RWPE2 (cell line): ENCODE measurements around the gene TM9SF4.

Source experiments
- ATAC-seq: fragments of 200-7000 bp; cut with Tn5 transposase; 3 replicates; pipeline ENCODE4 v1.9.1; 2021; ENCODE audit warnings: low read depth
- DNase-seq: peaks from one replicate; pipeline ENCODE4 v3.0.0-alpha.2; 2020; ENCODE audit warnings: low spot score
- H3K27ac ChIP-seq: fragments of 450-650 bp; 2 replicates; pipeline ENCODE4 v1.5.1; 2017; ENCODE audit warnings: mild to moderate bottlenecking; ENCODE audit not compliant: poor library complexity, severe bottlenecking
- H3K27me3 ChIP-seq: fragments of 250-450 bp; sonication (Bioruptor Pico); 2 replicates; pipeline ENCODE4 v1.5.1; 2021; ENCODE audit warnings: mild to moderate bottlenecking, moderate library complexity; ENCODE audit not compliant: insufficient read depth, poor library complexity, severe bottlenecking
- H3K36me3 ChIP-seq: fragments of 250-450 bp; sonication (Bioruptor Pico); 2 replicates; pipeline ENCODE4 v1.5.1; 2020; ENCODE audit warnings: low read depth, mild to moderate bottlenecking, moderate library complexity
- H3K4me1 ChIP-seq: fragments of 250-450 bp; sonication (Bioruptor Pico); 2 replicates; pipeline ENCODE4 v1.5.1; 2021; ENCODE audit warnings: mild to moderate bottlenecking, moderate library complexity; ENCODE audit not compliant: insufficient read depth, poor library complexity, severe bottlenecking
- H3K4me3 ChIP-seq: fragments of 250-450 bp; sonication (Bioruptor Pico); 2 replicates; pipeline ENCODE4 v1.5.1; 2021; ENCODE audit warnings: mild to moderate bottlenecking, moderate library complexity; ENCODE audit not compliant: severe bottlenecking
- H3K9me3 ChIP-seq: fragments of 250-450 bp; sonication (Bioruptor Pico); 2 replicates; pipeline ENCODE4 v1.5.1; 2021; ENCODE audit warnings: mild to moderate bottlenecking, moderate library complexity; ENCODE audit not compliant: severe bottlenecking
- TF ChIP-seq, protein P1 (sequence below): fragments of 450-650 bp; IDR thresholded peaks from one replicate; pipeline ENCODE4 v1.5.1; 2017; ENCODE audit warnings: mild to moderate bottlenecking, moderate library complexity; ENCODE audit not compliant: poor library complexity, severe bottlenecking

The TM9SF4 gene

DNA sequence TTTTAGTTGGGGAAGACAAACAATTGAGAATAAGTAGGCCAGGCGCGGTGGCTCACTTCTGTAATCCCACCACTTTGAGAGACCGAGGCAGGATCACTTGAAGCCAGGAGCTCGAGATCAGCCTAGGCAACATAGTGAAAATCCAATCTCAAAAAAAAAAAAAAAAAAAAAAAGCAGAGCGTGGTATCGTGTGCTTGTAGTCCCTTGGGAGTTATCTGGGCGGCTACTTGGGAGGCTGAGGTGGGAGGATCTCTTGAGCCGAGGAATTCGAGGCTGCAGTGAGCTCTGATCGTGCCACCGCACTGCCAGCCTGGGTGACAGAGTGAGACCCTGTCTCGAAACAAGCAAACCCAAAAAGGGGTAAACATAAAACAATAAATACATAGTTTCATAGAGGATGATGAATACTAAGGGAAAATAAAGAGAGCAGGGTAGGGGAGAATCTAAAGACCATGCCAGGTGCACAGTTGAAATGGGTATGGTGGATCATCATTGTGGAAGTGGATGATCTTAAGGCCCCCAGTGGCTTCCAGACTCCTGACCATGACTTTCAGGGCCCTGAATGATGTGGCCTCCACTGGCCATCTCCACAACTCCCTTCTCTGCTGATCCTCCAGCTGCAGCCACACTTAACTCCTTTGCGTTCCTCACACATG is 99.1 kb downstream of the TM9SF4 start:
- DNase-seq (no peak), ATAC-seq (no peak)
- peaks cover 30% of the 10 kb centered on the region for H3K4me1 ChIP-seq
- no peaks in the 10 kb centered on the region for H3K9me3 ChIP-seq
- peak overlapping the region; percentile 97 for H3K4me3 ChIP-seq
- peak overlapping the region; percentile 86 for H3K27ac ChIP-seq
- H3K27me3 ChIP-seq = no peaks in the 10 kb centered on the region
- TF ChIP-seq, protein P1, sequence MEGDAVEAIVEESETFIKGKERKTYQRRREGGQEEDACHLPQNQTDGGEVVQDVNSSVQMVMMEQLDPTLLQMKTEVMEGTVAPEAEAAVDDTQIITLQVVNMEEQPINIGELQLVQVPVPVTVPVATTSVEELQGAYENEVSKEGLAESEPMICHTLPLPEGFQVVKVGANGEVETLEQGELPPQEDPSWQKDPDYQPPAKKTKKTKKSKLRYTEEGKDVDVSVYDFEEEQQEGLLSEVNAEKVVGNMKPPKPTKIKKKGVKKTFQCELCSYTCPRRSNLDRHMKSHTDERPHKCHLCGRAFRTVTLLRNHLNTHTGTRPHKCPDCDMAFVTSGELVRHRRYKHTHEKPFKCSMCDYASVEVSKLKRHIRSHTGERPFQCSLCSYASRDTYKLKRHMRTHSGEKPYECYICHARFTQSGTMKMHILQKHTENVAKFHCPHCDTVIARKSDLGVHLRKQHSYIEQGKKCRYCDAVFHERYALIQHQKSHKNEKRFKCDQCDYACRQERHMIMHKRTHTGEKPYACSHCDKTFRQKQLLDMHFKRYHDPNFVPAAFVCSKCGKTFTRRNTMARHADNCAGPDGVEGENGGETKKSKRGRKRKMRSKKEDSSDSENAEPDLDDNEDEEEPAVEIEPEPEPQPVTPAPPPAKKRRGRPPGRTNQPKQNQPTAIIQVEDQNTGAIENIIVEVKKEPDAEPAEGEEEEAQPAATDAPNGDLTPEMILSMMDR = no peak
- H3K36me3 ChIP-seq = peaks cover 56% of the 10 kb centered on the region

DNA sequence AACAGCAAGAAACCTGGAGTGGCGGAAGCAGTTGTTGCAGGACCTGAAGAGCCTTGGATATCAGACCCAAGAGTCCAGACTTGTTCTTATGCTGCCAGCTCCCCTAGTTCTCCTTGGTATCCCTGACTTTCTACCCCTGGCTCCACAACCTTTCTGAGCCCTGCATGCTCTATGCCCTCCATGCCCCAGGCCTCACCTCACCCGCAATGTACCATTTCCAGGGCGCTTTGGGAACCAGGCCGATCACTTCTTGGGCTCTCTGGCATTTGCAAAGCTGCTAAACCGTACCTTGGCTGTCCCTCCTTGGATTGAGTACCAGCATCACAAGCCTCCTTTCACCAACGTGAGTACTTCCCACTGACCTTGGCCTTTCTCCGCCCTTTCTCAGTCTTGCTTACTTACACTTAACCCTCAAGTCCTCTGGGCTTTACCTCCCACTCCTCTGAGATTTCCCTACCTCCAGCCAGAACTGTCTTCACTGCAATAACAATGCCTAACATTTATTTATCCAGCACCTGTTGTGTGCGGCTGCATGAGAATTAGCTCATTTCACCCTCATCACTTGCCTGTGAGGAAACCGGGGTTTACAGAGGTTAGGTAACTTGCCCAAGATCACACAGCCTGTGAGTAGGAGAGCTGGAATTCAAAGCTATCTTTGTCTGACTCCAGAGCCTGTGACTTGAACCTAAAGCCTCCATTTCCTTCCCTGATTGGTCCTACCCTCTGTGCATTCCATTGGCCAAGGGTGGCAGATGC is 100.5 kb downstream of the TM9SF4 start:
- H3K27ac ChIP-seq = no peak overlapping the region
- H3K4me1 ChIP-seq = peaks cover 16% of the 10 kb centered on the region
- H3K27me3 ChIP-seq = no peaks in the 10 kb centered on the region
- TF ChIP-seq, protein P1 = no peak
- H3K36me3 ChIP-seq = peaks cover 66% of the 10 kb centered on the region
- H3K9me3 ChIP-seq = no peaks in the 10 kb centered on the region
- no peak overlapping the region for H3K4me3 ChIP-seq
- DNase-seq = peak; percentile 68
- ATAC-seq = no peak

DNA sequence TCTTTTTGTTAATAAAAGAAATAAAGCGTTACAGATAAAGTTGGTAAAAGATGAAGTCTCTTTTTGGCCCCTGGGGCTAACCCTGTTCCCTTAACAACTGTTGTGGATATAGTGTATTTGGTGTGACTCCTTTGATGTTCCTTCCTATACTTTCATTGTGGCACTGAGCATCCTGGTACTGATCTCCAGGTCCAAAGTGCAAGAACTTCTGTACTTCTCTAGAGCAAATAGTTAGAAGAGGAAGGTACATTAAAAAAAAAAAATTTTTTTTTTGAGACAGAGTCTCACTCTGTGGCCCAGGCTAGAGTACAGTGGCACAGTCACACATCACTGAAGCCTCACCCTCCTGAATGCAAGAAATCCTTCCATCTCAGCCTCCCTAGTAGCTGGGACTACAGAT is 104.4 kb downstream of the TM9SF4 start:
- TF ChIP-seq, protein P1 = no peak
- Histone ChIP-seq H3K27ac (no peak overlapping the region), H3K36me3 (peaks cover 99% of the 10 kb centered on the region), H3K4me3 (no peak overlapping the region), H3K27me3 (no peaks in the 10 kb centered on the region), H3K4me1 (no peaks in the 10 kb centered on the region), H3K9me3 (no peaks in the 10 kb centered on the region)
- ATAC-seq (no peak), DNase-seq (no peak)

DNA sequence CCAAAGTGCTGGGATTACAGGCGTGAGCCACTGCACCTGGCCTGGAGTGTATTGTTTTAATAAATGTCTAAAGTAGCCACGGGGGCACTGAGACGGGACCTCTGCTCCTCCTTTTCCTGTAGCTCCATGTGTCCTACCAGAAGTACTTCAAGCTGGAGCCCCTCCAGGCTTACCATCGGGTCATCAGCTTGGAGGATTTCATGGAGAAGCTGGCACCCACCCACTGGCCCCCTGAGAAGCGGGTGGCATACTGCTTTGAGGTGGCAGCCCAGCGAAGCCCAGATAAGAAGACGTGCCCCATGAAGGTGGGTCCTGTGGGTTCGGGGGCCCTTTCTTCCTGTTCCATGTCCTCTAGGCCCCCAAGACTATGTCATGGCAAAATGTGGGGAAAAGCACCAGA is 105.6 kb downstream of the TM9SF4 start:
- H3K27ac ChIP-seq = no peak overlapping the region
- H3K9me3 ChIP-seq = no peaks in the 10 kb centered on the region
- H3K27me3 ChIP-seq = no peaks in the 10 kb centered on the region
- H3K4me1 ChIP-seq = no peaks in the 10 kb centered on the region
- ATAC-seq = no peak
- H3K4me3 ChIP-seq = no peak overlapping the region
- peak; percentile 73 for DNase-seq
- peaks cover 100% of the 10 kb centered on the region for H3K36me3 ChIP-seq
- TF ChIP-seq, protein P1 = no peak

DNA sequence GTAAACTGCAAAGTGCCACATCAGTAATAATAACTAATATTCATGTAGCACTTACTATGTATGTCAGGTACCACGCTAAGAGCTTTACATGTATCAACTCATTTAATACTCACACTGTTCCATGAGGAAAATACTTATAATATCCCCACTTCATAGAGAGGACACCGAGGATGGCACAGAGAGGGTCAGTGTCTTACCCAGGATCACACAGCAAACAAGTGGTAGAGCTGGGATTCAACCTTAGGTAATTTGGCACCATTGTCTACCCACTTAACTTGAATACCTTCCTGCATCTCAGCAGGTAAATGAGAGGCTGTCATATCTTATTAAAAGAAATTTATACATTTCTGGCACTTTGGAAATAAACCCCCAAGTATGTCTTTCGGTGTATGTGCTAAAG is 106.2 kb downstream of the TM9SF4 start:
- peaks cover 100% of the 10 kb centered on the region for H3K36me3 ChIP-seq
- ATAC-seq = no peak

More for the DNA sequence above, 106.2 kb downstream of the TM9SF4 start:
- Histone ChIP-seq H3K27me3 (no peaks in the 10 kb centered on the region), H3K4me1 (no peaks in the 10 kb centered on the region), H3K4me3 (no peak overlapping the region), H3K27ac (no peak overlapping the region), H3K9me3 (no peaks in the 10 kb centered on the region)
- DNase-seq = no peak
- TF ChIP-seq, protein P1 = no peak
